HG03066 (cell line): ENCODE data around the gene TANGO2.
A peak's percentile ranks its signal among the peaks of the same experiment; 100 is the strongest.

Experiments used
- ATAC-seq: cut with Tn5 transposase; IDR thresholded peaks from one replicate; pipeline ENCODE4 v1.9.1; 2021; ENCODE audit warnings: low read depth; ENCODE audit not compliant: unreplicated experiment

TANGO2 gene

GRCh38 chr22:20011123-20011992 is 9.6 kb upstream of the TANGO2 start:
- ATAC-seq: no peak

GRCh38 chr22:20011993-20012740 is 8.7 kb upstream of the TANGO2 start:
- no peak for ATAC-seq

GRCh38 chr22:20012741-20013331 is 8.1 kb upstream of the TANGO2 start:
- ATAC-seq: no peak

- no peak for ATAC-seq
These were observed 7.5 kb upstream of the TANGO2 start for GRCh38 chr22:20013382-20013871.

GRCh38 chr22:20014526-20015186 is 6.3 kb upstream of the TANGO2 start:
- ATAC-seq: no peak

- ATAC-seq: no peak
These were observed 5.7 kb upstream of the TANGO2 start for GRCh38 chr22:20015187-20015625.

- ATAC-seq: no peak
These were observed 4.8 kb upstream of the TANGO2 start for GRCh38 chr22:20015971-20016733.

GRCh38 chr22:20016734-20017621 is 3.9 kb upstream of the TANGO2 start, which contains the start of gene ARVCF:
ARVCF (minus strand) TSS chr22:20016823; CDS start chr22:19990794, 26,029 bp downstream.
- peak; percentile 59 for ATAC-seq

GRCh38 chr22:20017622-20017958 is 3.3 kb upstream of the TANGO2 start:
- no peak for ATAC-seq

- no peak for ATAC-seq
These were observed 2.9 kb upstream of the TANGO2 start for GRCh38 chr22:20018001-20018400.

- ATAC-seq: no peak
These were observed 1.0 kb upstream of the TANGO2 start for GRCh38 chr22:20019661-20020532.

GRCh38 chr22:20021196-20022181 is 579 bp downstream of the TANGO2 start:
- no peak for ATAC-seq

GRCh38 chr22:20022231-20022977 is 1.5 kb downstream of the TANGO2 start:
- no peak for ATAC-seq

GRCh38 chr22:20022978-20023613 is 2.2 kb downstream of the TANGO2 start:
- no peak for ATAC-seq

GRCh38 chr22:20024225-20024624 is 3.3 kb downstream of the TANGO2 start:
- ATAC-seq: no peak
